Activated CD4-positive, alpha-beta T cell treated with anti-CD3 and anti-CD28 coated beads, Interleukin-2, amount 50 U/mL, for 1 hour (primary cell): ENCODE measurements around the gene YWHAH.

ENCODE experiments used
- DNase-seq: peaks from one replicate; pipeline ENCODE4 v3.0.0-alpha.2; 2020

Gene YWHAH

DNA sequence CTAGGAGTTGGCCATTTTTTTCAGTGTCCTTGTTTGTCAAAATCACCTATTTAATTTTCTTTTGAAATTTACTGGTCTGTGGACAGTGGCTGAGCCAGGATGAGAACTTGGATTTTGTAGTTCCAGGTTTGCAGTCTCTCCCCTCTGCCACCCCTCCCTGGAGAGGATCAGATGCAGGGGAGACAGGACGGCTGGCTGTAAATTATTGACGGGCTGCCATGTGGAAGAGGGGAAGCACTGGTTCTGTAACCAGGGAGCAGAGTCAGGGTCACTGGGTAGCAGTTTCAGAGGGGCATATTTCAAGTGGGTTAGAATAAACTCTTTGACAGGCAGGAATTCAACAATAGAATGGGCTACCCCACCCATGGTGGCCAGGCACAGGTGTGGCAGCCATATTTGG is 20.6 kb upstream of the YWHAH start:
- no peak for DNase-seq

DNA sequence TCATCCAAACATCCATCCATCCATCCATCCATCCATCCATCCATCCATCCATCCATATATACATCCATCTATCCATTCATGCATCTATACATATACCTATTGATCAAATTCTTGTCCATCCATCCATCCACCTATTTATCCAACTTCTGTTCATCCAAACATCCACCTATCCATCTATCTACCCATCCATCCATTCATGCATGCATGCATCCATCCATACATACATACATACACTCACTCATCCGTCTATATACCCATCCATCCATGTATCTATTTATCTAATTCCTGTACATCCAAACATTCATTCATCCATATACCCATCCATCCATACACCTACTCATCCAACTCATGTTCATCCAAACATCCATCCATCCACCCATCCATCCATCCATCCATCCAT is 19.3 kb upstream of the YWHAH start:
- no peak for DNase-seq

DNA sequence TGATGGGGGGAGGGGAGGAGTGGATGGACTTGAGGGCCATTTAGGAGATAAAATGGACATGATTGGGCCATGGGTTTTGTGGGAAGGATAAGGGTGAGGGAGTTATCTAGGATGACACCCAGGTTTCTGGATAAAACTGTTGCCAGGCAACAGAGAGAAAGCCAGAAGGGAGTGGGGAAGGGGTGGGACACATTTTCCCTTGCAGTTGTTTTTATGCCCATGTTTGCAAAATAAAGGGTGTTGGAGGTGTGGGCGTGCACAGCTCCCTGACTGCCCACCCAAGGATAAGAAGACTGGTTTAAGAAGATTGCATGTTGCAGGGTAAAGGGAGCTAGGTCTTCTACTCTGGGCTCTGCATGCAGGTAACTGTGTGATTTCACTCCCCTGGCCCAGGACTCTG is 18.3 kb upstream of the YWHAH start:
- DNase-seq = no peak

DNA sequence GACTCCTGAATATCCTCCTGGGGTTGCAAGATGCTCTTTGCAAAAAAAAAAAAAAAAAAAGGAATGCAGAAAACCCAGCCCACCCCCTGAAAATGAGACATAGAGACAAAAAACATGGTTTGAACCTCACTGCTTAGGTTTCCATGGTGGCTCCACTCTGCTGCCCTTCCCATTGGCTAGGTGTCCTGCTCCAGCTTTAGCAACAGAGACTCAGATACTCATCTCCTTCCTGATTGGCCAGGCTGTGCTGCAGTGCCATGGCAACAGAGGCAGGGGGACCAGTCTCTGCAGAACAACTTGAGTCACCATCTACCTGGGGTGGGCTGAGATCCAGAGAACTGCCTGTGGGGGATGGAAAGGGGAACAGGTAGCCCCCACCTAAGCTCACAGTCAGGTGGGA is 17.4 kb upstream of the YWHAH start:
- DNase-seq = no peak

DNA sequence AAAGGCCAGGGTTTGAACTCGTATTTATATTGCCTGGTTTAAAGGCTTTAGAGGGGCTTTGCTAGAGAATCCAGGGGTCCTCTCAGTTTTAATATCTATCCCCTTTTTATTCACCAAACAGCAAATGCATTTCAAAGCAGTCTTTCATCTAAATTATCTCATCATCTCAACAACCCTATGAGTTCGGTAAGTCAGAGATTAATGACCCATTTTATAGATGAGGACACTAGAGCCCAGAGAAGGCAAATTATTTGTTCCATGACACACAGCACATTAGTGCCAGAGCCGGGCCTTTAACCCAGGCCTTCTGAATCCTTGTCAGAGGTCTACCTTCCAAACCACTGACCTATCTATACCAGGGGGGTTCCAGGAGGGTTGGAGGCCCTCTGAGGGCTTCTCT is 16.8 kb upstream of the YWHAH start:
- DNase-seq = no peak

DNA sequence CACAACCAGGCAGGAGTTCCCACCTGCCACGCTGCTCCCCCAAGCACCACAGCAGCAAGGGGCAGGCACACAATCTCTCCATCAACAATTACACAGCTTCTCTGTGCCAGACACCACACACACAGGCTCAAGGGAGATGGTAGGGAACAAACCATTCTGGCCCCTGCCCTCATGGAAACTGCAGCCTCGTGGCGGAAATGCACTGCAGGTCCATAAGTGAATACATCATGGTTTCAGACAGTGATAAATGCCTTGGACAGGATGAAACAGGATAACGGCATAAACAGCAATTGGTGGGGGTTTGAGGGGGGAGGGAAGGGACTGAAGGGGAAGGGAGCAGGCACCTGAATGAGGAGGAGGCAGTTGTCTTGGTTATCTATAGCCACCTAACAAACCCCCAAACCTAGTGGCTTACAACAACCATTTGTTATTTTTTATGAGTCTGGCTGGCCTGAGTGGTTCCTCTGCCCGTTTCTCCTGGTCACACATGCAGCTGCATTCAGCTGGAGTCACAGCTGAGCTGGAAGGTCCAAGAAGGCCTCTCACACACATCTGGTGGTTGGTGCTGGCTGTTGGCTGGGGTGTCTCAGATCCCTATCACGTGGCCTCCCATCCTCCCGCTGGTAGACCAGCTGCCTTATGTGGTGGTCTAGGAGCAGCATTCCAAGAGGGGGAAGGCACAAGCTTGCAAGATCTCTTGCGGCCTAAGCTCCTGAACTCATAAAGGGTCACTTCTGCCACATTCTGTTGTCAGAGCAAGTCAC is 15.0 kb upstream of the YWHAH start:
- DNase-seq = no peak

DNA sequence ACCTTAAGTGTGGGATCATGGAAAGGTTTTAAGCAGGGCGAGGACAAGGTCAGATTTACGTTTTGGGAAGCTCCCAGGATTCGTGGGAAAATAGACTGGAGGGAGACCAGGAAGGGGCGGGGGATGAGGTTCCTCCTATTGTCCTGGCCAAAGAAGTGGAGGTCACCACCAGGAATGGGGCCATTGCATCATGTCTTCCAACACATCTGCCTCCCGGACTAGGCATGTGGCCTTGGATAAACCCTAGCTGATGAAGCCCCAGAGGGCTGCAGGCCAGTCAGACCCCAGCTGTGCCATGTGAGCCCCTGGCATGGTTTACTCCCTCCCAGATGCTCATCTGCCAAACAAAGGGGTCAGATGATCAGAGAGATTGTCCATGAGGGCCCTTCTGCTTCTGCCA is 11.5 kb upstream of the YWHAH start:
- DNase-seq = no peak

DNA sequence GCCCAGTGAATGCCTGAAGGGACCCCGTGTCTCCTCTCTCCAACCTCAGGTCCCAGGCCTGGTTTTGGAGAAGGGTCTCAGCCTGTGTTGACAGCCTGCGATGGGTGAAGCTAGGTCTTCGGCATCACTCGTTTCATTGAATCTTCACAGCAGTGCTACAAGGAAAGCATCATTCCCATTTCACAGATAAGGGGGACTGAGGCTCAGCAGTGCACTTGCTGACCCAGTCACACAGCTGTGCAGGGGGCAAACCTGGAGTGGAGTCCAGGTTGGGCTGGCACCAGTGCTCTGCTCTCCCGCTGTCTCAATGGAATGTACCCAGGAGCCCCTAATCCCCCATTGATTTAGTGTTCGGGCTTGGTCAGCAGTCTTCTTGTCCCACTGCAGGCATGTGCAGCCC is 10.9 kb upstream of the YWHAH start:
- DNase-seq = no peak

DNA sequence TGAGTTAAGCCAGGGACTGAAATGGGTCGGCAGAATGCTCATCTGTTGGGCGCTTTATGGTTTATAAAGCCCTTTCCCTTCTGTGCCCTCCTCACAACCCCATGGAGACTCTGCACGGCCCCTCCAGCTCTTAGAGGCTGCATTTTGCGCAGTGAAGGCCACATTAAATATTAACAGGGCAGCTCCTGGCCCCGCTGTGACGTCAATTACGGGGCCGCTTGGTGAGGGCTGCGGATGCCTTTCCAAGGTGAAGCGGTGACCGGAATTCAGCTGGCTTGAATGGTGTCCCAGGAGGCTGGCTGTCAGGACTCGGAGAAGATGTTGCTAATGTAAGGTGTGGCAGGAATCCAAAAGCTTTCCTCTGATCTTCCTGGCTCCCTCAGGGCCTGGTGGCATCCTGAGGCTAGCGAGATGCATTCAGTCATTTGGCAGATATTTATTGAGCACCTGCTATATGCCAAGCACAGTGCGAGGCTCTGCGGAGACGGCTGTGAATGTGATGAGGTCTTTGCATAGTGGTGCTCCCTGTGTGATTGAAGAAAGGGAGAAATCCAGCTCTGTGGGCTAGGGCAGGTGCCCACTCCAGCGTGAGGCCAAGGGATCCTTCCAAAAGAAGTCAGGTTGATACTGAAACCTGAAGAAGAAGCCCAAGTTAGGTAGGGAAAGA is 10.4 kb upstream of the YWHAH start:
- no peak for DNase-seq

DNA sequence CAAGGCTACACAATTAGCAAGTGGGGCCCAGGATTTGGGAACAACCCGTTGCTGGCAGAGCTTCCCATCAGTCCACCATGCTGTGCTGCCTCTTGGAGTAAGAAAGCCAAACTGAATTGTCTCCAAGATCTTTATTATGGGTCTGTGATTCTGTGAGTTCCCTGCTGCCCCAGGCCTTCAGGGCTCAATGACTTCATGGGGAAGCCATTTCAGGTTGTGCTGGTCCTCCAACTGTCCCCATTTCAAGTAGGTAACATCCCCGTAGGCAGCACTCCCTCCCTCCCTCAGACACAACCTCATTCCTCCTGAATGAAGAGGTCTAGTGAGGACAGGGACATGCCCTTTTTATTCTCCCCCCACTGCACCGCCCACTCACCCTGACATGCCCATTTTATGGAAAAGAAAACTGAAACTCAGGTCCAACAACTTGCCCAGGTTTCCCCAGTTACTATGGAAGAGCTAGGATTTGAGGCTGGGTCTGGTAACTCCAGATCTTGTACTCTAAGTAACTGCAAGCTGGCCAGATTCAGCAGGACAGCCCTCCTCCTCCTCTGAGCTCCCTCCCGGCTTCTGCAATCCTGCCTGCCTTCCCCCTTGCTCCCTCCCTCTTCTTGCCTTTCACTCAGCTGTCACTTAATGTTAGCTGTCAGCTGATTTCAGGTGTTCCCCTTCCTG is 8.2 kb upstream of the YWHAH start:
- no peak for DNase-seq

DNA sequence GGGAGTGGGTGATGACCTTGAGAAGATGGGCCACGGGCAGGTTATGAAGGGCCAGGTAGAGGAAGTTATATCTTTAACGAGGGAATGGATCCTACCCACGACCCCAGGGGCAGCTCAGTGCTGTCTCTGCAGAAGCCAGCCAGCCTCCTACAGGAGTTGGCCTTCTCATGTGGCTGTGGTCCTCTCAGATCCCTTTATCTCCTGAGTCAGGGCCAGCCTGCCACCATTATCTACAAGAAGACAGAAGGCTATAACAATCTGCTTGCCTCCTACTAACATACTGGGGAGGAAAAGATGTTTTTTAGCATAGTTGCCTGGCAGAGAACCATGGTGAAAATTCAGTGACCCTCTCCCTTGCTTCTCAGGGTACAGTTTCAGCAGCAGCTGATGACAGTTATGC is 7.0 kb upstream of the YWHAH start:
- DNase-seq = no peak

DNA sequence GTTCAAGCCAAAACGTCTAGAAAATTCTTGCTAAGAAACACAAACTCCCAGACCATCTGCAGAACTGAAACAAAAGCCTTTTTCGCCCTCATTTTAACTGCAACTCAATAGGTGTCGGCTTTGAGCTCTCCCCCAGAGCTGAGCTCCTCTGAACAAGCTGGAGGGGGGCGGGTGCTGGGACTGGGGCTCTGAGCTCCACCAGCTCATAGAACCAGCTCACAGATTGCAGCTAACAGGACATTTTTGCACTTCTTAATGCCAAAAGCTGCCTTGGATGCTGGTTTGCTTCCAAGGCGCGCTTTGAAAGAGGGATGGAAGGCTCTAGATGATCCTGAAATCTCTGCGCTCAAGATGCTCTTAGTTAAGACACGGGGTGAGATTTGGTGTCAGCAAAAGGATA is 6.0 kb upstream of the YWHAH start:
- no peak for DNase-seq

DNA sequence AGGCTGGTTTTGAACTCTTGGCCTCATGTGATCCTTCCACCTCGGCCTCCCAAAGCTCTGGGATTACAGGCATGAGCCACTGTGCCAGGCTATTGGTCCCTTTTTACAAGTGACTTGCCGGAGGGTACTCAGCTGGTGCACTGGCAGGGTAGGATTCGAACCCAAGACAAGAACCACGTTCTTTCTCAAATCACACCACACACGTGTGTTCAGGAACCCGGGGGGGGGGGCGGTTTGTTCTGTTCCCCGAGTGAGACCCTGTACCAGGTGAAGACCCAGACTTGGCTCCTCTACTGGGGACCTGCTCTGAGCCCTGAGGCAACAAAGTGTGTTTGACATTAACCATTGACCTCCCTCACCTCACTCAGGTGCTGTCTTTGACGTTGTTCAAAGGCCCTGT is 3.8 kb upstream of the YWHAH start:
- DNase-seq = no peak

DNA sequence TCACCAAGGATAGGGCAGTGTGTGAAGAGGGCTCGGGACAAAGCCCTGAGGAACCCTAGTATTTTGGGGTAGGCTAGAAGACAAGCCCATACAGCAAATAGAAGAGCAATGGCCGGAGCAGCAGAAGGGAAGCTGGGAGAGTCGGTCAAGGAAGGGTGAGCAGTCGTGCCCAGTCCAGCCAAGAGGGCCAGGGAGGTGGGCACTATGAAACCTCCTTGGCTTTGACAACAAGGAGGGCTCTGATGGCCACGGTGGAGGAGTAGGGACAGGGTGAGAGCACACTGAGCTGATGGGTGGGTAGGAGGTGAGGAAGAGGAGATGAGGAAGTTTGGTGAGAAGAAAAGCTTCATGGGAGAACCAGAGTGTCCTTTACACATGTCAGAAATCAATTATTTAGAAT is 2.2 kb upstream of the YWHAH start:
- no peak for DNase-seq

DNA sequence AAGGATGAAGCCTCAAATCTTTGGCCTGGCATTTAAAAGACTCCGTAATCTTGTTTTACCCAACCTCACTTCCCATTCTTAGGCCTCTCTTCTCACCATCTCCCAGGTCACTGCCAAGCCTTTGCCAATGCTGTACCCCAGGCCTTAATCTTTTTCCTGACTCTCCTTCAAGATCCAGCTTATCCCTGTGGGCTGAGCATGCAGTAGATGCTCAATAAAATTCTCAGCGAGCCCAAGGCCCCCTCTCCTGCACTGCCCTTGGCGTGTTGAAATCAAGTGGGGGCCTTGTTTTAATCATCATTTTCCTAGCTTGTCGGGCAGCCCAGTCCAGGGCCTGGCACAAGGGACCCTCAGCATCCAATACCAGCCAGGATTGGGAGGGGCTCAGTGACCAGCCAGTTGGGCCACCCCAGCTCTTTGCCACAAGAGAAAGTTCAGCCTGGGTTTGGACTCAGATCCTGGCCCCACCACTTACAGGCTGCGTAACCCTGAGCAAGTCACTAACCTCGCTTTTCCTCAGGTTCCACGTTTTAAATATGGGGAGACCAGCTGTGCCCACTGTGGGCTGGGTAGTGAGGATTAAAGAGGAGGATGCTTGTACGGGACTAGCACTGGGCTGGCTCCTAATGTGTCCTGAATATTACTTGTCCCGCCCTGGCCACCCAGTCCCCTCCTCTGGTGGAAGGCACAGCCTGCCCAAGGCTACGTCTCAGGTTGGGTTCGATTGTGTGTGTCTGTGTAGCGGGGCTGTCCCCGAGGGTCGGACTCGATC is 943 bp upstream of the YWHAH start:
- DNase-seq = no peak

DNA sequence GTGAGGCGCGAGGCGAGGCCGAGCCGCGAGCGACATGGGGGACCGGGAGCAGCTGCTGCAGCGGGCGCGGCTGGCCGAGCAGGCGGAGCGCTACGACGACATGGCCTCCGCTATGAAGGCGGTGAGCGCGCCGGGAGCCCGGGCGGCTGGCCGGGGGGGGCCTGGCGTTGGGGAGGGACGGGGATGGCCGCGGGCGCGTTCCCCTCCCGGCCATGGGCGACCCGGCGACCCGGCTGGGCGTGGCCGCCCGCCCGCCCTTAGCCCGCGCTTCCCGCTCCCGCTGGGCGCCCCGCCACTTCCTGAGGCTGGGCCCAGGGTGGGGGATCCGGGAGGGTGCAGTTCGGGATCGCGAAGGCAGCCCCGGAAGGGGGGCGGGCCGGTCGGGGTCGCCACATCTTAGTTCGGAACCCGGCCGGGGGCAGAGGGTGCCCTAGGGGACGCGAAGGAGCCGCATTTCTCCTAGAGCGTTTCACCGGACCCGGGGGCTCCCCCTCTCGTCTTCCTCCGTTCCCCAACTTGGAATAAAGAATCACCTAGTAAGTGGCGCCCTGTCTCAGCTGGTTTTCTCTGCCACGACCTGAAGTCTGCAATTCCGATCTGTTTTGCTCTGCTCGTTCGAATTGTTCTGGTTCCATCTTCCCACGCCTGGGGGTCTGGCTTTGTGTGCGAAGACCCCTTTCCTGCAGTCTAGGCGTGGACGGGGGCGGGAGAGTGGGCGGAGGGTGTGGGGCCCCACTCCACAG is 536 bp downstream of the YWHAH start:
- DNase-seq = peak; percentile 33

DNA sequence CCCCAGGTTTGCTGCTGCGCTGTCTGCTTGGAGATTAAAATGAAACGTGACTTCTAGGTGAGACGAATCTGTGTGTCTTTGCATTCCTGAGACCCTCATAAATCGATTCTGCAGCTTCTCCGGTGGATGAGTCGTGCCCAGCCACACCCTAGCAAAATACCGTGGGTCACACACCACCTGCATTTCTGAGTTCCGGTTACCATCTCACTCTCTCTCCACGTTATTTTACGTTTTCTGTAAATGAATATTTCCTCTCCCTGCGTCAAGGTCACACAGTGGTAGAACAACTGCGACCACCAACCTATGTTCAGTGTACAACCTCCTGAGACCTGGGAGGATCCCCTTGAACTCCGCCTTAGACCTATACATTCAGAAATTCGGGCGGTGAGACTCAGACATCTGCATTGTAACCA is 1.1 kb downstream of the YWHAH start:
- no peak for DNase-seq

DNA sequence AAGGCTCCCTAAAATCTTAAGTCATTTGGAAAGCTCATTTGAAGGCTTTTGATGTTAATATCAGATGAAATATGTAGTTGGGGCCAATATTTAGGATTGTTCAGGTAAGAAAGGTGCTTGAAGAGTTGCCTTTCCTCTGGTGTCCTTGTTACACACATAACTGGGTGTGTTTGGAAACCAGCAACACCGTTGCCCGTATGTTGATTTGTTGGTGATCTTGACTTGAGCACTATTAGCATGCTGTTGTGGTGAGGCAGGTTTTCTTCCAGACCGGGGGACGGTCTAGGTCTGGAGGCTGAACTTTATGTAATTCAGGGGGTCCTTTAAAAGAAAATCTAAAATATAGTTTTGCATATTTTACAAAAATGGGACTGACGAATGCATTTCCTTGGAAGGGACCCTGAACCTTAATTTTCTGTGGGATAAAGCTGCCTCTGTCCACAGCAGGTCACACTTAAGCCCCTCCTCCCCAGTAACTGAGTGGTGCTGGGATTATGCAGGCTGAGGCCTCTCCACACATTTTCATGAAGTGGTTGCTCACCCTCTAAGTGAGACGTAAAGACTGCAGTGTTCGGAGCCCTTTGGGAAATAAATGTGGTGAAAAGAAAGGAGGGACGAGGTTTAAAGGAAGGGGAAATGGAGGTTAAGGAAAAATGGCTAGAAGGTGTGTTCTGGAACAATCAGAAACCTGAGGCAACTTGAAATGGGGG is 1.8 kb downstream of the YWHAH start:
- no peak for DNase-seq

DNA sequence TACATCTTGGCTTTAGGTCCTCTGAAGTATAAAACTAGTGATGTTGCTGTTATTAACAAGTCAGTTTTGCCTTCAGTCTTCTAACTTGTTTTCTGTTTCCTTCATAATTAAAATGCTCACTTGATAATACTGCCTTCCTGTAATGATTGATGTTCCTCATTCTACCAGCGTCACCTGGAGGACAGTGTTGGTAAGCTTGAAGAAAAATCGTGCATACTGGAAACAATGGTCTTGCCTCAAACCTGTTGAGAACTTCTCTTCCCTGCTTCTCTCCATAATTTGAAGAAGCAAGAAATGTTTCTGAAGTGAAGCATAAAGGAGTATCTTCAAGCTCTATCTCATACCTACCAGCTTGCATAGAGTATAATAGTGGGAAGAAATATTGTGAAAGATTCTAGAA is 3.0 kb downstream of the YWHAH start:
- DNase-seq = peak; percentile 32

DNA sequence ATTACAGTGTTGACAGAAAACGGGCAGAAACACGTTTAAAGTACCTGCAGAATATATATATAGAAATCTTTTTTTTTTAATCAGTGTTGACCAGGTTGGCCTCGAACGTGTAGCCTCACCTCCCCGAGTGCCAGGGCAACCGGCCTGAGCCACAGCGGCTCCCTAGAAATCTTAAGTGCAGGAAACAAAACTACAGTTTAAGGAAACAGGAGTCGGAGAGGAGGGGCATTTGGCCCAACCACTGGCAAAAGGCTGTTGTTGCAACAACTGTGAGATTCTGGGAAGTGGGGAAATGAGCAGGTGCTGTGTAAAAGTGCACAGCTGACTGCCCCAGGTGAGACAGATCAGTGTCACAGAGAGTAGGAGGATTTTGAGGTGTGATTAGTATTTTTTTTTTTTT is 3.7 kb downstream of the YWHAH start:
- DNase-seq = no peak

DNA sequence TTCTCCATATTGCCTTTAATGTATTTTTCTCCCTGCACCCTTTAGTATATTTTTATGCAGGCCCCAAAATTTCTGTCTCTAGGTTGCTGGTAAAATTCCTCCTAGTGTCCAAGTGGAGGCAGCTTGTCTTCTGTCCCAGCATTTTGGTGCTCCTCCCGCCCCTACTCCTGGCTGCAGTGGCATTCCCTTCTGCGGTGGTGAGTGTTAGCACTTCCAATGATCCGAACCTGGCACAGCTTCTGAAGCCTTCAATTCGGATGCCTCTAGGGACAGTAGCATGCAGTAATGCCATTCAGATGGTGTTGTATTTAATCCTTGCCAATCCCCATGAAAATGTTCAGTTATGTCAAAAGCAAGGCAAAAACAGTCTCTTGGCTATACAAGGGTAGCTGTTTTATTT is 5.9 kb downstream of the YWHAH start:
- no peak for DNase-seq
